KOPT-K1 (cell line): ENCODE measurements around the gene HSPH1.
"Not testable (repeated sequence)": the region's sequence is repeated elsewhere in the genome, so short reads cannot be mapped to it uniquely, and the experiment has no call there.

Experiments
- H3K27ac ChIP-seq: fragments of 200-600 bp; sonication (generic); 2 replicates; pipeline ENCODE4 v1.5.1; 2016; ENCODE audit warnings: antibody characterized with exemption, mild to moderate bottlenecking, low read depth, low read length; ENCODE audit not compliant: poor library complexity, severe bottlenecking
- H3K36me3 ChIP-seq: fragments of 200-600 bp; sonication (generic); 2 replicates; pipeline ENCODE4 v1.5.1; 2017; ENCODE audit warnings: antibody characterized with exemption, mild to moderate bottlenecking, low read length, moderate library complexity; ENCODE audit not compliant: insufficient read depth
- H3K9me3 ChIP-seq: fragments of 200-600 bp; sonication (generic); 2 replicates; pipeline ENCODE4 v1.5.1; 2017; ENCODE audit warnings: antibody characterized with exemption, low read length, mild to moderate bottlenecking; ENCODE audit not compliant: insufficient read depth, poor library complexity, severe bottlenecking

HSPH1 gene

GRCh38 chr13:31101472-31102170 is 60.1 kb downstream of the HSPH1 start:
- Histone ChIP-seq H3K9me3 (no peaks in the 10 kb centered on the region), H3K36me3 (no peaks in the 10 kb centered on the region), H3K27ac (no peak overlapping the region)

GRCh38 chr13:31100721-31101120 is 61.0 kb downstream of the HSPH1 start:
- Histone ChIP-seq H3K27ac (no peak overlapping the region), H3K36me3 (no peaks in the 10 kb centered on the region), H3K9me3 (no peaks in the 10 kb centered on the region)

- not testable (repeated sequence) for H3K9me3 ChIP-seq, H3K36me3 ChIP-seq, H3K27ac ChIP-seq
These were observed 63.7 kb downstream of the HSPH1 start for GRCh38 chr13:31097911-31098434.

GRCh38 chr13:31096654-31097302 is 64.9 kb downstream of the HSPH1 start:
- Histone ChIP-seq H3K27ac (no peak overlapping the region), H3K36me3 (no peaks in the 10 kb centered on the region), H3K9me3 (no peaks in the 10 kb centered on the region)

GRCh38 chr13:31094331-31095015 is 67.2 kb downstream of the HSPH1 start:
- H3K36me3 ChIP-seq, result no peaks in the 10 kb centered on the region
- H3K9me3 ChIP-seq, result no peaks in the 10 kb centered on the region
- no peak overlapping the region for H3K27ac ChIP-seq

- Histone ChIP-seq H3K36me3 (no peaks in the 10 kb centered on the region), H3K9me3 (no peaks in the 10 kb centered on the region), H3K27ac (no peak overlapping the region)
These were observed 68.4 kb downstream of the HSPH1 start for GRCh38 chr13:31093145-31093885.

- H3K36me3 ChIP-seq, result no peaks in the 10 kb centered on the region
- H3K9me3 ChIP-seq, result no peaks in the 10 kb centered on the region
- no peak overlapping the region for H3K27ac ChIP-seq
These were observed 69.1 kb downstream of the HSPH1 start for GRCh38 chr13:31092646-31093045.

- Histone ChIP-seq H3K36me3 (no peaks in the 10 kb centered on the region), H3K27ac (no peak overlapping the region)
These were observed 70.6 kb downstream of the HSPH1 start for GRCh38 chr13:31090961-31091624.

GRCh38 chr13:31090096-31090495 is 71.6 kb downstream of the HSPH1 start:
- no peaks in the 10 kb centered on the region for H3K36me3 ChIP-seq
- H3K27ac ChIP-seq, result no peak overlapping the region
- H3K9me3 ChIP-seq, result no peaks in the 10 kb centered on the region

More at GRCh38 chr13:31090961-31091624, 70.6 kb downstream of the HSPH1 start:
- H3K9me3 ChIP-seq, result no peaks in the 10 kb centered on the region

- no peaks in the 10 kb centered on the region for H3K9me3 ChIP-seq
- no peaks in the 10 kb centered on the region for H3K36me3 ChIP-seq
- no peak overlapping the region for H3K27ac ChIP-seq
These were observed 72.1 kb downstream of the HSPH1 start for GRCh38 chr13:31089649-31090048.

- Histone ChIP-seq H3K27ac (no peak overlapping the region), H3K36me3 (no peaks in the 10 kb centered on the region), H3K9me3 (no peaks in the 10 kb centered on the region)
These were observed 72.8 kb downstream of the HSPH1 start for GRCh38 chr13:31088826-31089420.
